Ectodermal cell (in vitro differentiated cells): ENCODE measurements around the gene RIMS4.

Experiments used
- H3K27ac ChIP-seq: 2 replicates; pipeline ENCODE4 v1.7.0; 2013; ENCODE audit warnings: mild to moderate bottlenecking, low read depth, low read length; ENCODE audit not compliant: insufficient read depth, poor library complexity, severe bottlenecking
- H3K27me3 ChIP-seq: 2 replicates; pipeline ENCODE4 v1.7.0; 2013; ENCODE audit warnings: mild to moderate bottlenecking, low read length; ENCODE audit not compliant: insufficient read depth, control insufficient read depth, poor library complexity, severe bottlenecking
- H3K36me3 ChIP-seq: one replicate; pipeline ENCODE4 v1.7.0; 2013; ENCODE audit warnings: low read length; ENCODE audit not compliant: control insufficient read depth, insufficient read depth
- H3K4me1 ChIP-seq: one replicate; pipeline ENCODE4 v1.7.0; 2013; ENCODE audit warnings: low read length; ENCODE audit not compliant: control insufficient read depth, insufficient read depth
- H3K4me3 ChIP-seq: 2 replicates; pipeline ENCODE4 v1.7.0; 2013; ENCODE audit warnings: low read depth, low read length, control low read depth; ENCODE audit not compliant: insufficient read depth
- H3K9me3 ChIP-seq: 2 replicates; pipeline ENCODE4 v1.7.0; 2013; ENCODE audit warnings: mild to moderate bottlenecking, low read length, moderate library complexity; ENCODE audit not compliant: control insufficient read depth
- WGBS, 2 experiments: methylation state at CpG; one replicate each; pipeline ENCODE4 v1.1.7; 2013; ENCODE audit warnings: missing lambda C conversion rate in 2 of 2; 5-methylcytosine and 5-hydroxymethylcytosine counted together

RIMS4 gene

DNA sequence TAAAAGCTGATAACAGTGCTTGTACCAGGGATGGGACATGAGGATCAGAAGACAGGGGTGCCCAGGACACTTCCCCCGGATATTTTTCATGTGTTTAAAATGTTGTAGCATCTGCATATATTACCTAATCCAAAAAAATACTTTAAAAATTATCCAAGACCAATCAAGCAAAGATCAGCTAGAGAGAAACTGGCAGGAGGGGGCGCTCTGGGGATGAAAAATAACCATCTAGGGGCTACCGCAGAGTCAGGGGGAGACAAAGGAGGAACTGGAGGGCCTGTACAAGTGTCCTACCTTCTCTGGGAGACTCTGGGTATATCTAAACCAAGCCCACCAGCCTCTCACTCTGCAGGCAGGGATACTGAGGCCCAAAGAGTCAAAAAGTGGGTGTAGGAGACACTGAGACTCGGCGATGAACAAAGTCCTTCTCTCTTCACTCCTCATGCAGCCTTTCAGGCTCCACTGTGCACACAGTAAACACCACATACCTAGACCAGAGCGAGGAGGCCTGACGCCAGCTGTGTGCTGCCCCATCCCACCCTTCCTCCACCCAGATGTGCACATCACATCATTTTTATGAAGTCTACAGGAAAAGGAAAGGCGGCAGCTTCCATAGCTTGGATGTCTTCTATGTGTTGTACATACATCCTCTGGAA lies 9.8 kb downstream of the RIMS4 start:
- no peaks in the 10 kb centered on the region for H3K9me3 ChIP-seq
- no peak overlapping the region for H3K27ac ChIP-seq
- H3K27me3 ChIP-seq: no peaks in the 10 kb centered on the region
- peaks cover 10% of the 10 kb centered on the region for H3K4me1 ChIP-seq
- WGBS, 2 experiments: 62 to 63% methylated on average over 7 to 8 of the region's 8 CpGs
- H3K36me3 ChIP-seq: no peaks in the 10 kb centered on the region
- H3K4me3 ChIP-seq: no peak overlapping the region

DNA sequence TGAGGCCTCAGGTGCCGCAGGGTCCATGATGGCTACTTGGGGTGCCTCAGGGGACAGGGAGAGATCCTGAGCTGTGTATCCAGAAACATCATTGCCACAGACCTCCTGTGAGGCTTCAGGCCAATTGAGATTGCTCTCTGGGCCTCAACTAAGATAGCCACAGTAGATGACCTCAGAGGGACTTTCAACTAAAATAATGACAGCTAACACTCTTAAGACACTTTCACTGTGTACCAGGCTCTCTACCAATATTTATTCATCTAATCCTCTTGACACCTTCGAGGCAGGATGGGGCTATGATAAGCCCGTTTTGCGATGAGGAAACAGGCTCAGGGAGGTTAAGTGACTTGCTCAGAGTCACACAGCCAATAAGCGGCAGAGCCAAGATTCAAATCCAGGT lies 10.7 kb downstream of the RIMS4 start:
- Histone ChIP-seq H3K4me3 (no peak overlapping the region), H3K27me3 (no peaks in the 10 kb centered on the region), H3K4me1 (peaks cover 9% of the 10 kb centered on the region), H3K27ac (no peak overlapping the region), H3K9me3 (no peaks in the 10 kb centered on the region), H3K36me3 (no peaks in the 10 kb centered on the region)
- WGBS, 2 experiments: 95 to 97% methylated on average over 5 of the region's 5 CpGs

DNA sequence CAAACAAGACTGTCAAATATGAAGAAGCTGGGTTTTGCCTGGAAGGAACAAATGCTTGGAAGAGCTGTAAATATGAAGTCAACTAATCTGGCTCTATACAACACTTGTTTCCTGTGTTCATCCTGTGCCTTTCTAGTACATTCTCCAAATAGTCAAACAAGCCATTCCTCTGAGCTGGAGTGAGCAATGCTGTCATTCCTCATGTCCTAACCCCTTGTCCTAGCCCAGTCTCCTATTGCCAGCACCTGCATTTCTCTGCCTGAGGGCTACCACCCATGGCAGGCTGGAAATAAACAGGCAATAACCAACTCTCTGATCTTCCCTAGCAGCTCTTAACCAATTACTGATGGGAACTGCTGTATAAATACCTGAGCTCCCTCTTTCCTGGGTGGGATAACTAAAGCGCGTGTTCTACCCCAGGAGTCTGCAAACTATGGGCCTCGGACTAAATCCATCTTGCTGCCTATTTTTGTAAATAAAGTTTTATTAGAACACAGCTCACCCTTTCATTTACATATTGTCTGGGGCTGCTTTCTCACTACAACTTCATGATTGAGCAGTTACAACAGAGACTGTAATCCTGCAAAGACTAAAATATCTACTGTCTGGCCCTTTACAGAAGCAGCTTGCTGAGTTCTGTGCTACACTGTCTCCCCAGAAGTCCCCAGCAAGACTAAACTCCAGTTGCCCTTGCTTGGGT lies 13.4 kb downstream of the RIMS4 start:
- H3K4me3 ChIP-seq: no peak overlapping the region
- H3K36me3 ChIP-seq: no peaks in the 10 kb centered on the region
- H3K27me3 ChIP-seq: no peaks in the 10 kb centered on the region
- no peaks in the 10 kb centered on the region for H3K9me3 ChIP-seq
- no peak overlapping the region for H3K27ac ChIP-seq
- peaks cover 9% of the 10 kb centered on the region for H3K4me1 ChIP-seq
- 93 to 95% methylated on average over 3 of the region's 3 CpGs for WGBS, 2 experiments

DNA sequence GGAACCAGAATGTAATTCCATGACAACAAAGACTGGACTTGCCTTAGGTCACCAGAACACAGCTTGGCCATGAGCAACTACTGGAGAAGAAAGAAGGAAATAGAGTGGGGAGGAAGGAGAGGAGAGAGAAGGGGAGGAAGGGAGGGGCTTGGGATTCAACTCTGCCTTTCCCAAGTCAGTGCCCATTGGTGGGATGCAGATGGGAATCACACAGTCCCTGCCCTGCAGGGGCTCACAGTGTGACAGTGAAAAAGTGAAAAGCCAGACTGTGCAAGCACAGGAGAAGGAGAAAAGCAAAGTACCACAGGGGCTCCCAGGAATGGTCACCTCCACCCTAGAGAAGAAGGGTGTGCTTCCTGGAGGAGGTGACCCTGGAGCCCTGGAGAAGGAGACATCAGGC lies 14.0 kb downstream of the RIMS4 start:
- Histone ChIP-seq H3K4me1 (peaks cover 9% of the 10 kb centered on the region), H3K36me3 (no peaks in the 10 kb centered on the region), H3K27ac (no peak overlapping the region), H3K4me3 (no peak overlapping the region), H3K9me3 (no peaks in the 10 kb centered on the region), H3K27me3 (no peaks in the 10 kb centered on the region)

DNA sequence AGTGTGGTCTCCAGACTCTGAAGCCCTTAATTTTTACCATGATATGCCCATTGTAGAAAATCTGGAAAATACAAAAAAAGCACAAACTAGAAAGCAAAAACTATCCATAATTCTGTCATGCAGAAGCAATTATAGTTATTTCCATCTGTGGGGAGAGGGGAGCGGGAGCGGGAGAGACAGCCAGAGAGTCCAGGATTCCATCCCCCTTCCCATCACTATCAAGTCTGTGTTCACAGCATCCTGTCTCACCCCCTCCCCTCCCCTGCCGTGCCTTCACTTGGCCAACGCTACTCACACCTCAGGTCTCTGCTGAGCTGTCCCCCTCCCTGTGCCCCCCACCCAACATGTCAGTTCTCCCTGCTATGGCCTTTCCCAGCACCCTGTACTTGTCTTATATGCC lies 14.5 kb downstream of the RIMS4 start:
- Histone ChIP-seq H3K36me3 (no peaks in the 10 kb centered on the region), H3K9me3 (no peaks in the 10 kb centered on the region), H3K27ac (no peak overlapping the region), H3K4me3 (no peak overlapping the region), H3K27me3 (no peaks in the 10 kb centered on the region), H3K4me1 (peaks cover 9% of the 10 kb centered on the region)
- WGBS, 2 experiments: 67 to 73% methylated on average over 4 of the region's 4 CpGs

DNA sequence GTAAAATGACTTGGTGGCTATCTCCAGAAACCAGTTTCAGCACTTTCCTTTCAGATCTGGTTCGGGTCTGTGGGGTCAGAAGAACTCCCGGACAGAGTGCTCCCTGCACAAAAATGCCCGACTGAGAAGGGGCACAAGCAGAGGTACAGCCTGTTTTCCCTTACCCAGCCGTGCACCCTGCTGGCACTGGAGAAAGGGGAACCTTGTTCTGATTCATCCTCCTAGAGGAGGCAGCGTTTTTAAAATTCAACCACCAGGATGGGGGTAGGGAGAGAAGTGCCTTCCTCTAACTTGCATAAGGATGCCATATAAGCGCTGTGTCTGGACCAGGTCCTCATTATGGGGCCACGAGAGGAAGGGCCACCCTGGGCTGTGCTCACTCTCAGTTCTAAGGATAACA lies 17.6 kb downstream of the RIMS4 start:
- H3K4me1 ChIP-seq: peaks cover 9% of the 10 kb centered on the region
- H3K4me3 ChIP-seq: no peak overlapping the region
- H3K36me3 ChIP-seq: no peaks in the 10 kb centered on the region
- no peaks in the 10 kb centered on the region for H3K9me3 ChIP-seq
- 76 to 78% methylated on average over 7 of the region's 7 CpGs for WGBS, 2 experiments
- no peak overlapping the region for H3K27ac ChIP-seq
- H3K27me3 ChIP-seq: no peaks in the 10 kb centered on the region

DNA sequence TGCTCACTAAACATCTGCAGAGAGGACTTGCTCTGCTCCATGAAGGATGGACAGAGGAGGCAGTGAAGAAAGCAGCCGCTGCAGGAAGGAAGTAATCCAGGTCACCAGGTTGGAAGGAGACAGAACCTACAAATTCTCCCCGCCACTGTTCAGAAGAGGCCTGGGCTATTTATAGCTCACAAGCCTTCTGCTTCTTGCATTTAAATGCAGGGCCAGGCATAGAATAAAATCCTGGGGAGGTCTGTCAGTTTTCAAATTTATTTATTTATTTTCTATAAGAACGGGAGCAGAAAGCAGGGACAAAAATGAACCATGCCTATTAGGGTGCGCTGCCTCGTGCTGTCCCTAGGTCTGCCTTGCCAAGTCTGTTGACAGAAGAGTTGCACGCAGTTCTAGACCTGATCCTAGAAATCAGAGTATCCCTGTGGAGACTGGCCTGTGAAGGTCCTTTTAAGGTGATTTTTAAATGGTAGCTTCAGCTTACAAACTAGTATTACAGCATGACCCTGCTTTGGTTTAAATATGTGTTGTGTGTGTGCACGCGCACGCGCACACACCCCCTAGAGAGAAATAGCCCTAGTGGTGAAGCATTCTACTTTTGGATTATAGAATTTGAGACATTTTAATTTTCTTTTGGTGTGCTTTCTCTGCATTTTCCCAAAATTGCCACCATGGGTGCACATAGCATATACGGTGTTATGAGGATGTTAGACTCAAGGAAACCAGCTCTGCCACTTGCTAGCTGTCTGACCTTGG lies 19.5 kb downstream of the RIMS4 start:
- H3K4me1 ChIP-seq: peaks cover under 1% of the 10 kb centered on the region
- no peak overlapping the region for H3K4me3 ChIP-seq
- 92 to 93% methylated on average over 11 of the region's 11 CpGs for WGBS, 2 experiments
- no peaks in the 10 kb centered on the region for H3K9me3 ChIP-seq
- no peak overlapping the region for H3K27ac ChIP-seq
- H3K36me3 ChIP-seq: no peaks in the 10 kb centered on the region
- H3K27me3 ChIP-seq: no peaks in the 10 kb centered on the region

DNA sequence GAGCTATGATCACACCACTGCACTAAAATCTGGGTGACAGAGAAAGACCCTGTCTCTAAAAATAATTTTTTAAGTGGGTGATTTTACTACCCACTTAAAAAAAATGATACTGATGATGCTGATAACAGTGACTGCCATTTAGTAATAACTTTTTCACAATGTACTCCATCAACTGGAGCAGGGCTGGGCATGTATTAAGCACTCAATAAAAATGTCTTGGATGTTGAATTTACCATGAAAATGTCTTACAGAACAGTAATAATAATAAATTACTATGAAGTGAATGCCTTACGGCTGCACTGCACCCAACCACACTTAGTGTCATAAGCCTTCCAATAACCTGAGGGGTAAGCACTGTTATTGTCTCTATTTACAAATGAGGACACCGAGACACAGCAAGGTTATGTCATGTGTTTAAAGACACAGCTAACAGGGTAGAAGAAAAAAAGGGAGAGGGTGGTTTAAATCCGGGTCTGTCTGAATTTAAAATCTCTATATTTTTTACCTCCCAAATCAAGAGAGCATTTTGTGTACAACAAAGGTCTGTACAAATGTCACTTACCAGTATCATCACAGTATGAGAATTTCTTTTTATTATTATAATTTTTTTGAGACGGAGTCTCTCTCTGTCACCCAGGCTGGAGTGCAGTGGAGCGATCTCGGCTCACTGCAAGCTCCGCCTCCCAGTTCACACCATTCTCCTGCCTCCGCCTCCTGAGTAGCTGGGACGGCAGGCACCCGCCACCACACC lies 21.5 kb downstream of the RIMS4 start:
- Histone ChIP-seq H3K9me3 (no peaks in the 10 kb centered on the region), H3K27me3 (no peaks in the 10 kb centered on the region), H3K36me3 (no peaks in the 10 kb centered on the region), H3K4me1 (no peaks in the 10 kb centered on the region), H3K27ac (no peak overlapping the region), H3K4me3 (no peak overlapping the region)
- WGBS, 2 experiments: 90 to 97% methylated on average over 8 to 9 of the region's 10 CpGs

DNA sequence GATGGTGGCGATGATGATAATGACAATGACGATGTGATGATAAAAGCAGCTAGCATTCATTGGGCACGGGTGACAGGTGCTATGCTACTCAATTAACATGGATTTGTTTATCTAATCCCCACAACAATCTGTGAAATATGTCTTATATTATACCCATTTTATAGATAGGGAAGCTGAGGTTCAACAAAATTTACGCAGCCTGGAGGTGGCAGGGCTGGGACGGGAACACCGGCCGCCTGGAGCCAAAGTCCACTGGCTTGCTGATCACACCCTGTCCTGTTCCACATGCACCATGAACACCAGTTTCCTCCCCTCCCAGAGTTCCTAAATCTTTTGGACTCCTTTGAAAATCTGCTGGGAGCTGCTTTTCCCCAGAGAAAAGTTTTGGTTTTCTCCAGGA lies 23.0 kb downstream of the RIMS4 start:
- no peak overlapping the region for H3K27ac ChIP-seq
- H3K9me3 ChIP-seq: no peaks in the 10 kb centered on the region
- H3K27me3 ChIP-seq: no peaks in the 10 kb centered on the region
- H3K4me3 ChIP-seq: no peak overlapping the region
- WGBS, 2 experiments: 96% methylated on average over 7 of the region's 7 CpGs
- H3K4me1 ChIP-seq: no peaks in the 10 kb centered on the region
- no peaks in the 10 kb centered on the region for H3K36me3 ChIP-seq

DNA sequence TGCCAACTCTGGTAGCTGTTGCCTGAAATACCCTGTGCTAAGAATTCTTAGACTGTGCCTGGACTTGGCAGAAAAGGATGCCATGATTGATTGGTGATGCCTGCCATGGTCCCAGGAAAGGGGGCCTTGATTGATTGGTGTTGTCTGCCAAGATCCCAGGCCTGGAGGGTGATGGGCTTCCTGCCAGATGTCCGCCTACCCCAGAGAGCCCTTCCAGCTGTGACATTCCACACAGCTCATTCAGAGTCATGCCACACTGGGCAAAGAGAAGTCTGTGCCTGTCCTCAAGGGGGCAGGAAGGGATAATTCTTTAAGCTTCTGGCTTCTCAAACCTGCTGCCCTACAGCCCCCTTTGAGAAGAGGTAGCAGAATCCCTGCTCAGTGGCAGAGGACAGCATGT lies 24.6 kb downstream of the RIMS4 start:
- Histone ChIP-seq H3K36me3 (no peaks in the 10 kb centered on the region), H3K4me3 (no peak overlapping the region), H3K4me1 (no peaks in the 10 kb centered on the region), H3K27me3 (no peaks in the 10 kb centered on the region), H3K9me3 (no peaks in the 10 kb centered on the region), H3K27ac (no peak overlapping the region)
- 17% methylated on average over 1 of the region's 1 CpG for WGBS, 2 experiments
